HuH-7.5 (cell line): ENCODE data around the gene C6orf163.

Experiments used
- DNase-seq: peaks from one replicate; pipeline ENCODE4 v3.0.0; 2011; ENCODE audit warnings: low spot score

The C6orf163 gene

DNA sequence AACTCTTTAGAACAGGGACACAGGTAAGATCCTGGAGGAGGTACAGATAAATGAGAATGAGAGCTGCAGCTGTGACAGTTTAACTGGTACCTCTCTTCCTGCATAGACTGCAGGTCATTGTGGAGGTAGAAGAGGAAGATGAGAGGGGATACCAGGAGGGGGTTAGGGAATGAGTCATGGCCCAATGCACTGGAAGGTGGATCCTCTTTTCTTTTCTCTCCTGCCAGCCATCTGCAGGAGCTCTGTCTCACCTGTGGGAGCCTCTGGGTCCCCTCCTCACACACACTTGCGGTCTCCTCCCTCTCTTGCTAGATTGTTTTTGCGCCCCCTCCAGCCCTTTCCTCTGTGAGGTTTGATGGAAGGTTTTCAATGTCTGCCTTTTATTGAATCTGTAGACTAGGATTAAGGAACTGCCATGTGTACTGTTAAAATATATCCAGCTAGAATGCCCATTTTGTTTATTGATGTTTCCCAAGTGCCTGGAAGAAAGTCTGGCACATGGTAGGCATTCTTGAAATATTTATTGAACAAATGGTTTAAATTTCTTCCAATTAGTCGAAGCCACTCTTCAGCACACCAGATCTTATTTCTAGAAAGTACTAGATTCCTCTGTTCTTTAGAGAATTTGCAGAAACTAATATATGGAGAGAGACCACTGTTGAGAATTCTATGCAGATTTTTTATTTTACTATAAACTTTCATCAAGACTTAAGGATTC lies 13.0 kb downstream of the C6orf163 start:
- no peak for DNase-seq

GRCh38 chr6:87364602-87365252 lies 20.1 kb downstream of the C6orf163 start:
- no peak for DNase-seq

DNA sequence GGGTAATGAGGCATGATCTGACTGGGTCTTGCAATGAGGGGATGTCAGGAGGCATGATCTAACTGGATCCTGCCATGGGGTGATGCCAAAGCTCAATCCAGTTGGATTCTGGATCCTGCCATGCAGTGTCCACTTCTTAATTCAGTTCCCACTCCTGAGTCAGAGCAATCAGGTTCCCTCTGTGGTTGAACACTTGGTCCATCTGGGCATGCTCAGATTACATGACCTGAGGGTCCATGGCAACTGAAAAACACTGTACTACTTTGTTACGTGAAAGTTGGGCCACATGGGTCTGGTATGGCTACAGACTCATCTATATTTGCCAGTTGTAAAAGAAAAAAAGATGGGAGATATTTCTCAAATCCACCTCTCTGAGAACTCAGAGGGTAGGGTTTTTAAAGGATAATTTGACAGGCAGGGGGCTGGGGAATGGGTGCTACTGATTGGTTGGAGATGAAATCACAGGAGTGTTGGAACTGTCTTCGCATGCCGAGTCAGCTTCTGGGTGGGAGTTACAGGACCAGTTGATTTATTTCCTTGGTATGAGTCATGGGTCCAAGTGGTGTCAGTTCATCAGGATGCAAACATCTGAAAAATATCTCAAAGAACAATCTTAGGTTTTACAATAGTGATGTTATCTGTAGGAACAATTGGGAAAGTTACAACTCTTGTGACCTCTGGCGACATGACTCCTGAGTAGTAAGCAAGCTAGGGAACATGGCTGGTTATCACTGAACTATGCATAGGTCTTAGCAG lies 21.6 kb downstream of the C6orf163 start:
- no peak for DNase-seq

DNA sequence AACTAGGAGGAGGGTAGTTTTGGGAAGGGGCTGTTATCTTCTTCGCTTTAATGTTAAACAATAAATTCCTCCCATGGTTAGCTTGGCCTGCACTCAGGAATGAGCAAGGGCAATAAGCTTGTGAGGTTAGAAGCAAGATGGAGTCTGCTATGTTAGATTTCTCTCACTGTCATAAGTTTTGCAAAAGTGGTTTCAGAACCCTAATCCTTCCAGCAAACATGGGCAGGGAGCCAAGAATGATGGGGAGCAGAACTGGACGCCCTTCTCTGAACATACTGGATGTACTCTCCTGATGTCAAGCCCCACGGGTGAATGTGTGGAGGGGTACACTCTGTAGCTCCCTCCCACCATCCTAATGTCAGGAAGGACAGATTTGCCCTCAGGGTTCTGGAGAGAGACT lies 22.3 kb downstream of the C6orf163 start:
- DNase-seq: no peak

GRCh38 chr6:87373377-87373776 lies 28.8 kb downstream of the C6orf163 start:
- no peak for DNase-seq

DNA sequence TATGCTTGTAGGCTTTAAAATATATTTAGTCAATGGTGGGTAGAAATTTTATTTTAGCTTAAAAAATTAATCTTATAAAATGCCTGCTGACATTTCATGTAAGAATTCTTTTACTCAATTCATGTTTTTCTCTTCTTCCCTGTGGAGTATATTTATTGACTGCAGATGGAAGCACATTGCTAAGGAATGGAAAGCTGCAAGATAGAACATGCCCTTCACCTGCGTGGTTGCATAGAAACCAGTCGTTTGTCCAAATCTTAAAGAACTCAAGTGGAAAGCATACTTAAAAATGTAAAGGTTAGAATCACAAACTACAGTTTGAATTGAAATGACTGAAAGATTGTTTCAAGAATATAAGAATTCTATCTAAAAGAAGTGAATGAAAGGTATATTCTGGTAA lies 30.7 kb downstream of the C6orf163 start:
- DNase-seq: no peak

GRCh38 chr6:87376643-87377042 lies 32.0 kb downstream of the C6orf163 start:
- no peak for DNase-seq

DNA sequence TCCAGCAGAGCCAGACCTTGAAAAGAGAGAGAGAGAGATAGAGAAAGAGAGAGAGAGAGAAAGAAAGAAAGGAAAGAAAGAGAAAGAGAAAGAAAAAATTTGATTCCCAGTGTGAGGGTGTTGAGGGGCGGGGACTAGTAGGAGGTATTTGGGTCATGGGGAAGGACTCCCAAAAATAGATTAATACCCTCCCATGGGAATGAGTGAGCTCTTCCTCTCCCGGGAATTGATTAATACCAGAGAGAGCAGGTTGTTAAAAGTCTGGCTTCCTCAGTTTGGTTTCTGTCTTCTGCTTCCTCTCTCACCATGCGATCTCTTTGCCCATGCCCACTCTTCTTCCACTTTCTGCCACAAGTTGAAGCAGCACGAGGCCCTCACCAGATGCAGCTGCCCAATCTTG lies 34.3 kb downstream of the C6orf163 start:
- no peak for DNase-seq

DNA sequence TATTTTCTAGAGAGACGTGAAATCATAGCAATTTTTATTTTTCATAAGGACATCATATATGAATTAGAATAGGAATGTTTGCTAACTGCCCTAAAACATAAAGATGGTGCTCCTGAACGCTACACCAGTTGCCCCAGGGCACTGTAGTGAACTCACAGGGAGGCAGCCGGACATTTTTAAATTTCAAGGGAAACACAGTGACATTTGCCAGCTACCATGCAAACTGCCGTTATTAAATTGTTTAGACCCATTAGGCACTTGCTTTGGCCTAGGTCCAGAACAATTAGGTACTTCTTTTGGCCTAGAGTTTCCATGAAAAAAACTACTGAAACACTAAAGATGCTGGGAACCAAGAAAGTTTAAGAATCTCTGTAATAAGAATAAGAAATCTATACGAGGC lies 38.2 kb downstream of the C6orf163 start:
- DNase-seq: no peak

- DNase-seq: no peak
Observed at GRCh38 chr6:87384038-87384437, 39.4 kb downstream of the C6orf163 start.

- no peak for DNase-seq
Observed at GRCh38 chr6:87384449-87384848, 39.8 kb downstream of the C6orf163 start.

- DNase-seq: peak; percentile 41
Observed at GRCh38 chr6:87391334-87391733, 46.7 kb downstream of the C6orf163 start.

- DNase-seq: peak; percentile 15
Observed at GRCh38 chr6:87393026-87393622, 48.5 kb downstream of the C6orf163 start.

GRCh38 chr6:87395431-87395830 lies 50.8 kb downstream of the C6orf163 start:
- DNase-seq: no peak

DNA sequence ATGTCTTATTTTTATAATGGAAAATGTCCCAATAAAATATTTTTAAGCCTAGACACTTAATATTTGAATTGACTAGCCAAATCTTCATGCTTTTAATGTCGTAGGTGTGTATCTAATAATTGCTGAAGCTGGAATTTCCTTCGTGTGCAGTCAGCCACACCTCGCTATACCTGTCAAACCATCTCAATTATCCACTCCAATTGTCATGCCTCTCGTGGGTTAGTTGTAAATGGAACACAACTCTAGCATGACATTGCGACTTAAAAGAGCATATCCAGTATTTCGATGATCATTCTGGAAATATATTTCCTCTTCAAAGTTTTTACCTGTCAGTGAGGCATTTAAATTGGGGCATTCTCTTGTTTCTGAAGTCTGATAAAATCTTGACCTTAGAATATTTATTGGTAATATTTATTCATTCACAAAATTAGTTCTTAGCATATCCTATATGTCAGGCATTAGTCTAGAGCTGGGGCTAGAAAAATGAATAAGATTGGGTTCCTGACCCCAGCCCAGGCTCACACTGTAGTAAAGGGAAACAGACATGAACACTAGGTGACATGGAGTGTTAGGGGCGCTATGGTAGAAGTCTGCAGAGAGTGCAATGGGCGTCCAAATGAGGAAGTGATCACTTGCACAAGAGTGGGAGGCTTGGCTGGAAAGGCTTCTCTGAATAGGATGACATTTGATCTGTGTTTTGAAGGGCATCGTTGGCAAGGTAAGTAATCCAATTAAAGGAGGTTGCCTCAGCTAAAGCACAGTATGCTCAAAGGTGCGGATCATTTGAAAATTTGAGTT lies 52.2 kb downstream of the C6orf163 start:
- DNase-seq: no peak

DNA sequence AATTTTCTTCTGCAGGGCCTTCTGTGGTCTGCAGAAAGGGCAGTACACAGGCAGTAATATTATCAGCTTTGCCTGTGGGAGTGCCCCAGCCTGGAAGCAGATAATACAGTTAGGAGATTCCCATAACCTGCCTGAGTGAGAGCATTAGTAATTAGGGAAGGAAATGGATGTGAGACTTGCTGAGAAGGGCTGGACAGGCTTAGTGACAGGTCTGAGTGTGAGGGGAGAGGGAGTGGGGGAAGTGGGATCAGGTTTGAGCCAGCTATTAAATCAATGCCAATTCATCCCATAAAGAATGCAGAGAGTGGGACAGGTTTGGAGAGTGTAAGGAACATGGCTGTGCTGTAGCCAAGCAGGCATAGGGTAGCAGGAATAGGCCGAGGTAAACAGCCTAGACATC lies 53.0 kb downstream of the C6orf163 start:
- DNase-seq: no peak

DNA sequence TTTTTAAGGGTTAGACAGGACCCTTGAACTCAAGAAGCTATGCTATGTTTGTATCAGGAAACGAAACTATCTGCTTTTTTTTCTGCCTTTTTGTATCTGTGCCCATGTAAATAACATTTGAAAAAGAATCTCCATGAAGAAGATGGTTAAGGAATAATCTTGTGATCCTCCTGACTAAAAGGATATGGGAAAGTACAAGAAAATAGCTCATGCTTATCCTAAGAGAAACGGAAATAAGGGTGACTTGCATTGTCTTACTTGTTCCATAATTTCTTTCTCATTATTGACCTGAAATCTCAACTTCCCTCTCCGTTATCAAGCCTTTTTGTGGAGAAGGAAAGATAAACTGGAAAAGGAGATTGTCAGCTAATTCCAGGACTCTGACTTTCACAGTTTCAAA lies 57.2 kb downstream of the C6orf163 start:
- DNase-seq: no peak

GRCh38 chr6:87407561-87407900 lies 62.9 kb downstream of the C6orf163 start:
- peak; percentile 16 for DNase-seq

DNA sequence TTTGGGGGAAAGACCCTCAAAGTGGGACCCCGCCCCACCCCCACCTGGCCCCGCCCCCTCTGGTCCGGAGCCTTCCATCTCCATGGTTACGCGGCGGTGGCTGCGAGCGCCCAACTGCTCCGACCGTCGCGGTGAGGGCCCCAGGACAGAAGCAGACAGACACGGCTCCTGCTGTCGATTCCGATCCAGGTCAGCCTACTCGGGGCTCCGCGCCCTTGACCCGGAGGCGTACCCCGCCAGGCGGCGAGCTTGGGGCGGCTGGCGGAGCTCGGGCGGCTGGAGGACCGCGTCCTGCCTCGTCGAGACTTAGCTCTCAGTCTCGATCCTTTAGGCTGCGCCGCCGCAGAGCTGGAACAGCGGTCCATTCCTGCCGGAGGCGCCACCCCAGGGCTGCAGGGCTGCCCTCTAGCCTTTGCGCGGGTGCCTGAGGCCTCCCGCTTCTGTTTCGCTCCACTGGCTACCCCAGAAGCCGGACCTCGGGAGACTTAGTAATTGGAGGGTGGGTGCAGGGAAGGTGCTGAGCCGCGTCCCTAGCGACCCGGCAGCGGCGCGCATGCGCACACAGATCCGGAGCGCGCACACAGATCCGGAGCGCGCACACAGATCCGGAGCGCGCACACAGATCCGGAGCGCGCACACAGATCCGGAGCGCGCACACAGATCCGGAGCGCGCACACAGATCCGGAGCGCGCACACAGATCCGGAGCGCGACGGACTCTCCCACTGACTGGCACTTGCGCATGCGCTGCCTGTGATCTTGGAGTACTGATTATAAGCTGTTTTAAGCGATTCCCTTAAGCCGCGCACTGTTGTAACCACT lies 63.5 kb downstream of the C6orf163 start, which contains the start of gene CFAP206:
TSS of gene CFAP206 (plus strand) at position 72 of the 820 bp plus-strand sequence. CDS start 1,868 bp downstream, outside the sequence.
- peak; percentile 71 for DNase-seq

DNA sequence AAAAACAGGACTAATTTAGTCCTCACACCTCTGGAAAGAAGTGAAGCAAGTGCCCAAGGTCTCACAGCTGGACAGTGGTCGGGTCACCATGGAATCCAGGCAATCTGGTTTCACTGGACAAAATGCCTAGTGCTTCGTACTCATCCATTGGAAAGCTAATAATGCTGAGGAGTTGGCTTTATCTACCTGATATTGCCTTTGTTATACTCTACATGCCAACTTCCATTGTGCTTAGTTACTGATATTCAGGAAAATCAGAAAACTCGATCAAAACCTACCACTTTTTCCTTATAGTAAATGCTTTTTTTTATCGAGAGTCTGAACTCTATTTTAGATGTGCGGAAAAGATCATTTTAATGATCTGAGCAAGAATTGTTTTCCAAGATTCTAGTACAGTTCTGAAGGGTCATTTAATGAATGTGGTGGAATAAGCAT lies 64.1 kb downstream of the C6orf163 start:
- DNase-seq: peak; percentile 22
